ENCODE results near the gene UPK3A.
"Not testable (repeated sequence)": the region's sequence is repeated elsewhere in the genome, so short reads cannot be mapped to it uniquely, and the experiment has no call there.

DNA sequence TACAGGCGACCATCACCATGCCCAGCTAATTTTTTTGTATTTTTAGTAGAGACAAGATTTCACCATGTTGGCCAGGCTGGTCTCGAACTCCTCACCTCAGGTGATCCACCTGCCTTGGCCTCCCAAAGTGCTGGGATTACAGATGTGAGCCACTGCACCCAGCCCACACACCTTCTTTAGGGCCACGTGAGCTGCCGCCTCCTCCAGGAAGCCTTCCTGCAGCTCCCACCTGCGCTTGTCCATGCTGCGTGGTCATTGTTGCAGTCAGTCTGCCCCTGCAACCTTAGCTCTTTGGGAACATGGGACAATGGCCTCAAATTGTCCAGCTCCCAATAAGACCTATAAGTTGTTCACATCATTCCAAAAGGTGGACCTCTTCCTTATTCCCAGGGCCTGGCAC lies 10.3 kb downstream of the UPK3A start:
- TF ChIP-seq EZH2 (IDR thresholded peaks at IDR 0.05; ENCODE audit: low read depth); CTCF (conservative IDR thresholded peaks at IDR 0.05): not testable (repeated sequence)
